A549 (cell line): Measurements from ENCODE around the gene FAM50A. TPM values are rescaled to one million over a fixed set of nuclear protein-coding genes. Genes with fewer than 3 reads are reported as not detected.

ENCODE experiments used
- ATAC-seq, 2 experiments: fragments of 200-7000 bp in 1 of 2; fragments of >200 bp in 1 of 2; cut with Nextera tagmentation in 1 of 2; cut with Tn5 transposase in 1 of 2; 3 replicates each; pipeline versions ENCODE4 v1.8.0 to v1.9.1; 2018 to 2020; ENCODE audit warnings: mild to moderate bottlenecking in 1 of 2, moderate library complexity in 1 of 2
- CTCF ChIA-PET: fragments of 300-600 bp; sonication (Branson Sonifier 250); formaldehyde crosslinking; extraction: SDS; loops from one replicate; lab custom pipeline; 2021; ENCODE audit warnings: antibody characterized with exemption, inconsistent platforms; lab: Yijun Ruan, JAX
- POLR2A ChIA-PET: fragments of 350-600 bp; formaldehyde crosslinking; extraction: SDS; loops from one replicate; lab custom pipeline; 2021; ENCODE audit warnings: antibody characterized with exemption, inconsistent platforms; lab: Yijun Ruan, JAX
- DNase-seq, 2 experiments: peaks; one replicate each; pipeline versions ENCODE4 v3.0.0 to v3.0.0-alpha.2; 2011 to 2016; ENCODE audit warnings: low read depth in 1 of 2, low spot score in 1 of 2
- FAIRE-seq: peaks from 2 replicates; lab custom pipeline; 2011; peaks lifted over from hg19 to GRCh38; lab: Jason Lieb, UNC
- H3K27ac ChIP-seq, 2 experiments: fragments of >200 bp; sonication (Bioruptor Twin); formaldehyde crosslinking; 3 replicates each; pipeline ENCODE4 v1.5.1; 2016 to 2017
- H3K4me1 ChIP-seq: fragments of >200 bp; sonication (Bioruptor Twin); formaldehyde crosslinking; 3 replicates; pipeline ENCODE4 v1.6.1; 2016
- H3K4me2 ChIP-seq: fragments of >200 bp; sonication (Bioruptor Twin); formaldehyde crosslinking; 3 replicates; pipeline ENCODE4 v1.6.1; 2016
- H3K4me3 ChIP-seq: fragments of >200 bp; sonication (Bioruptor Twin); formaldehyde crosslinking; 3 replicates; pipeline ENCODE4 v1.5.1; 2016
- H3K9me3 ChIP-seq: fragments of >200 bp; sonication (Bioruptor Twin); formaldehyde crosslinking; 3 replicates; pipeline ENCODE4 v1.6.1; 2016
- BCL3 ChIP-seq: fragments of >200 bp; sonication (Bioruptor Twin); formaldehyde crosslinking; IDR thresholded peaks from 3 replicates; pipeline ENCODE4 v1.6.1; 2016
- CEBPB ChIP-seq, 2 experiments: fragments of >200 bp in 1 of 2; sonication (Bioruptor Twin) in 1 of 2; formaldehyde crosslinking in 1 of 2; IDR thresholded peaks; 2 replicates each; pipeline ENCODE4 v1.6.1; 2012 to 2016
- EHF ChIP-seq: fragments of 250-450 bp; sonication (Bioruptor Pico); IDR thresholded peaks from 2 replicates; pipeline ENCODE4 v1.5.0; 2020; ENCODE audit warnings: mild to moderate bottlenecking
- EP300 ChIP-seq, 2 experiments: fragments of >200 bp; sonication (Bioruptor Twin); formaldehyde crosslinking; IDR thresholded peaks; 2 replicates in 1 of 2; 3 replicates in 1 of 2; pipeline ENCODE4 v1.6.1; 2016 to 2017
- FOSB ChIP-seq: fragments of 250-450 bp; sonication (Bioruptor Pico); IDR thresholded peaks from 2 replicates; pipeline ENCODE4 v1.5.0; 2020; ENCODE audit warnings: mild to moderate bottlenecking, moderate library complexity
- HMGXB4 ChIP-seq: fragments of 250-450 bp; sonication (Bioruptor Pico); IDR thresholded peaks from 2 replicates; pipeline ENCODE4 v1.5.0; 2021; ENCODE audit warnings: mild to moderate bottlenecking, moderate library complexity, borderline replicate concordance
- HOXB13 ChIP-seq: fragments of 250-450 bp; sonication (Bioruptor Pico); IDR thresholded peaks from 2 replicates; pipeline ENCODE4 v1.5.0; 2020; ENCODE audit warnings: low read depth, mild to moderate bottlenecking, moderate library complexity
- JUN ChIP-seq, 2 experiments: fragments of >200 bp; sonication (Bioruptor Twin); formaldehyde crosslinking; IDR thresholded peaks; 2 replicates in 1 of 2; 3 replicates in 1 of 2; pipeline ENCODE4 v1.6.1; 2016 to 2017
- JUNB ChIP-seq: fragments of >200 bp; sonication (Bioruptor Twin); formaldehyde crosslinking; IDR thresholded peaks from 2 replicates; pipeline ENCODE4 v1.6.1; 2016
- KDM1A ChIP-seq: fragments of 200-600 bp; sonication (generic); IDR thresholded peaks from 2 replicates; pipeline ENCODE4 v1.6.1; 2016; ENCODE audit warnings: low read depth, mild to moderate bottlenecking
- MAFK ChIP-seq: fragments of 450-650 bp; IDR thresholded peaks from 2 replicates; pipeline ENCODE4 v1.6.1; 2014; ENCODE audit not compliant: partially characterized antibody
- MAX ChIP-seq: IDR thresholded peaks from 2 replicates; pipeline ENCODE4 v1.6.1; 2012
- PBX3 ChIP-seq: IDR thresholded peaks from 2 replicates; pipeline ENCODE4 v1.6.1; 2012
- PHF8 ChIP-seq: fragments of 200-600 bp; sonication (generic); IDR thresholded peaks from 2 replicates; pipeline ENCODE4 v1.6.1; 2016; ENCODE audit warnings: low read depth, mild to moderate bottlenecking, antibody characterized with exemption, moderate library complexity, borderline replicate concordance
- POLR2A ChIP-seq: IDR thresholded peaks from 2 replicates; pipeline ENCODE4 v1.6.1; 2012; ENCODE audit warnings: mild to moderate bottlenecking, low read length
- RNF2 ChIP-seq: fragments of 200-600 bp; sonication (generic); IDR thresholded peaks from 2 replicates; pipeline ENCODE4 v1.6.1; 2016; ENCODE audit warnings: low read depth, mild to moderate bottlenecking, antibody characterized with exemption, moderate library complexity, borderline replicate concordance
- SREBF2 ChIP-seq: fragments of 450-650 bp; IDR thresholded peaks from 2 replicates; pipeline ENCODE4 v1.6.1; 2014; ENCODE audit warnings: mild to moderate bottlenecking, moderate library complexity
- USF2 ChIP-seq: fragments of 450-650 bp; IDR thresholded peaks from 2 replicates; pipeline ENCODE4 v1.6.1; 2014; ENCODE audit warnings: antibody characterized with exemption
- WGBS: methylation state at CpG from one replicate; pipeline ENCODE4 v1.1.6; 2017; ENCODE audit errors: missing lambda C conversion rate; 5-methylcytosine and 5-hydroxymethylcytosine counted together
- polyA plus RNA-seq, 4 experiments: library from polyadenylated mRNA; depleted of rRNA in 3 of 4; stranded (reverse); fragments of >200 nt; fragmentation: RNase III in 1 of 4; extraction: RNeasy Plus Mini Kit Qiagen cat#74134 plus additional on column Dnase treatment in 1 of 4; gene quantifications; 2 replicates in 3 of 4; 3 replicates in 1 of 4; pipeline ENCODE4 v1.2.3, GENCODE V29; 2011 to 2017

FAM50A gene
- polyA plus RNA-seq, 2 of the 4 experiments (the other 2 are of a cell fraction), result 57.8 to 123 TPM

- POLR2A ChIA-PET, result interaction anchor here (1.2 kb wide), 1 partner anchor 39 kb away, joined by 3 read pairs; the partner anchor contains the start of gene RPL10
- TF ChIP-seq CEBPB (IDR thresholded peaks at IDR 0.05), result no peak
- no peak for TF ChIP-seq POLR2A
- no peak for TF ChIP-seq HMGXB4
- no peak for TF ChIP-seq SREBF2
- no peak for TF ChIP-seq PBX3
- no peak for TF ChIP-seq KDM1A
- TF ChIP-seq FOSB (CRISPR knock-in tag), result no peak
- TF ChIP-seq MAX, result no peak
- TF ChIP-seq MAFK, result no peak
- no peak for TF ChIP-seq EP300 (IDR thresholded peaks at IDR 0.05)
- no peak; a peak in 1 of 5 replicates for TF ChIP-seq JUN (IDR thresholded peaks at IDR 0.05)
- TF ChIP-seq EHF (CRISPR knock-in tag), result no peak
- no peak for TF ChIP-seq RNF2
- TF ChIP-seq HOXB13 (CRISPR knock-in tag), result no peak
- TF ChIP-seq, all 56 proteins: peak for 0
- Histone ChIP-seq H3K4me2 (peak overlapping the region; percentile 98), H3K9me3 (no peaks in the 10 kb centered on the region), H3K27ac (peak overlapping the region; percentile 100), H3K4me1 (peaks cover 12% of the 10 kb centered on the region; the same call in 1 of the 3 replicates), H3K4me3 (peak overlapping the region; percentile 97)
- CTCF ChIA-PET, result no interaction called here
- peak; percentile 54 to 62 for ATAC-seq
- WGBS, result 51% methylated on average over 23 of the region's 78 CpGs
- DNase-seq, result peak in 1 of 2 experiments; percentile 35
- no peak for FAIRE-seq
Observed at GRCh38 chrX:154436374-154436982, 7.5 kb upstream of the FAM50A start.

- peaks cover 12% of the 10 kb centered on the region; the same call in 1 of the 3 replicates for H3K4me1 ChIP-seq
- TF ChIP-seq BCL3, result peak; percentile 71; the same call in 1 of the 3 replicates
- TF ChIP-seq JUN (IDR thresholded peaks at IDR 0.05), result peak; percentile 71 to 93; a peak in 4 of 5 replicates
- TF ChIP-seq FOSB (CRISPR knock-in tag), result no peak
- no peak for TF ChIP-seq JUNB
- TF ChIP-seq POLR2A, result peak; percentile 71
- TF ChIP-seq HOXB13 (CRISPR knock-in tag), result no peak
- TF ChIP-seq PHF8, result peak; percentile 27; the same call in 1 of the 2 replicates
- TF ChIP-seq USF2, result no peak
- TF ChIP-seq PBX3, result peak; percentile 91
- ChIA-PET CTCF (no interaction called here), POLR2A (no interaction called here)
- peak within 1 kb of the TSS; percentile 100 for H3K27ac ChIP-seq
- ATAC-seq (peak; percentile 66 to 74; a peak in 5 of 6 replicates), FAIRE-seq (no peak), DNase-seq (peak; percentile 58 to 75)
- 0% methylated on average over 6 of the region's 93 CpGs for WGBS
- peak within 1 kb of the TSS; percentile 98 for H3K4me2 ChIP-seq
- peak within 1 kb of the TSS; percentile 97 for H3K4me3 ChIP-seq
- H3K9me3 ChIP-seq, result no peaks in the 10 kb centered on the region
Observed at GRCh38 chrX:154436983-154437752, 6.8 kb upstream of the FAM50A start, which contains the start of gene GDI1. TSS of gene GDI1 (plus strand) at chrX:154437154. CDS start at chrX:154437255, 101 bp downstream.
